Measurements from ENCODE around the gene CDH20. TPM values are rescaled to one million over a fixed set of nuclear protein-coding genes. Genes with fewer than 3 reads are reported as not detected.
"Not testable (repeated sequence)": the region's sequence is repeated elsewhere in the genome, so short reads cannot be mapped to it uniquely, and the experiment has no call there.

Gene CDH20
- total and polyA plus RNA-seq, 2 donors (not counting 1 experiment from before 2014, with no cell fraction given) = 0.24 TPM; not detected in 1

GRCh38 chr18:61364953-61365352 is 31.7 kb downstream of the CDH20 start:
- no peaks in the 10 kb centered on the region for H3K36me3 ChIP-seq (ENCODE audit: control insufficient read depth, insufficient read depth, low read length)
- H2AFZ ChIP-seq (ENCODE audit: low read length) = no peak overlapping the region
- no peaks in the 10 kb centered on the region for H3K9me3 ChIP-seq (ENCODE audit: control insufficient read depth, insufficient read depth, low read depth, low read length)
- no peak overlapping the region for H3K27ac ChIP-seq (ENCODE audit: insufficient read depth, low read length)
- no peaks in the 10 kb centered on the region for H3K79me2 ChIP-seq (ENCODE audit: control insufficient read depth, insufficient read depth, low read length)
- DNase-seq (ENCODE audit: low read depth in 2 of 2) = no peak
- H3K4me1 ChIP-seq (ENCODE audit: control insufficient read depth, extremely low read depth, insufficient read depth, low read length) = no peaks in the 10 kb centered on the region
- H4K20me1 ChIP-seq (ENCODE audit: control insufficient read depth, extremely low read depth, insufficient read depth, low read length) = no peaks in the 10 kb centered on the region
- no peak overlapping the region for H3K9ac ChIP-seq (ENCODE audit: insufficient read depth, low read length)
- no peak overlapping the region for H3K4me2 ChIP-seq (ENCODE audit: extremely low read depth, insufficient read depth, low read length)
- no peaks in the 10 kb centered on the region for H3K27me3 ChIP-seq (ENCODE audit: control insufficient read depth, insufficient read depth, low read length)
- no peak overlapping the region for H3K4me3 ChIP-seq (replicated peaks in 1 of 4; ENCODE audit: control extremely low read depth in 1 of 4, insufficient read depth in 1 of 4, low read depth in 3 of 4, low read length in 4 of 4)
- TF ChIP-seq CTCF (conservative IDR thresholded peaks at IDR 0.05 in 1 of 2, IDR thresholded peaks at IDR 0.05 in 1 of 2; ENCODE audit: low read depth in 1 of 2, low read length in 2 of 2) (no peak), EZH2 (IDR thresholded peaks at IDR 0.05; ENCODE audit: low read length, missing control alignments) (no peak)

DNA sequence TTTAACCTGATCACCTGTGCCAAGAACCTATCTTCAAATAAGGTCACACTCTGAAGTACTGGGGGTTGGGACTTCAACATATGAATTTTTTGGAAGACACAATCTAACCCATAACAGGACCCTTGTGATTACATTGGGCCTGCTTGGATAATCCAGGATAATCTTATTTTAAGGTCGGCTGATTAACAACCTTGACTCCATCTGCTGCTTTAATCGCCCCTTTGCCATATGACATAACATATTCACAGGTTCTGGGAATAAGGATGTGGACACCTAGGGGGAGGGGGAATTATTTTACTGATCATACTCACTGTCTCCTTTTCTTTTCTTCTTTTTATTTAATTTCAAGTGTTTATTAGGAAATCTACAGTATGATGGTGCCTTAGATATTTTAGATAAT is 34.8 kb downstream of the CDH20 start:
- Histone ChIP-seq H3K27ac (ENCODE audit: insufficient read depth, low read length) (no peak overlapping the region), H3K4me2 (ENCODE audit: extremely low read depth, insufficient read depth, low read length) (no peak overlapping the region), H2AFZ (ENCODE audit: low read length) (no peak overlapping the region), H3K9ac (ENCODE audit: insufficient read depth, low read length) (no peak overlapping the region), H3K4me1 (ENCODE audit: control insufficient read depth, extremely low read depth, insufficient read depth, low read length) (no peaks in the 10 kb centered on the region), H3K79me2 (ENCODE audit: control insufficient read depth, insufficient read depth, low read length) (no peaks in the 10 kb centered on the region), H3K9me3 (ENCODE audit: control insufficient read depth, insufficient read depth, low read depth, low read length) (no peaks in the 10 kb centered on the region), H3K27me3 (ENCODE audit: control insufficient read depth, insufficient read depth, low read length) (no peaks in the 10 kb centered on the region), H3K4me3 (replicated peaks in 1 of 4; ENCODE audit: control extremely low read depth in 1 of 4, insufficient read depth in 1 of 4, low read depth in 3 of 4, low read length in 4 of 4) (no peak overlapping the region), H4K20me1 (ENCODE audit: control insufficient read depth, extremely low read depth, insufficient read depth, low read length) (no peaks in the 10 kb centered on the region), H3K36me3 (ENCODE audit: control insufficient read depth, insufficient read depth, low read length) (no peaks in the 10 kb centered on the region)
- TF ChIP-seq EZH2 (IDR thresholded peaks at IDR 0.05; ENCODE audit: low read length, missing control alignments) (no peak), CTCF (conservative IDR thresholded peaks at IDR 0.05 in 1 of 2, IDR thresholded peaks at IDR 0.05 in 1 of 2; ENCODE audit: low read depth in 1 of 2, low read length in 2 of 2) (no peak)
- no peak for DNase-seq (ENCODE audit: low read depth in 2 of 2)

GRCh38 chr18:61369671-61370070 is 36.4 kb downstream of the CDH20 start:
- H3K27me3 ChIP-seq (ENCODE audit: control insufficient read depth, insufficient read depth, low read length); H3K27ac ChIP-seq (ENCODE audit: insufficient read depth, low read length); H3K4me2 ChIP-seq (ENCODE audit: extremely low read depth, insufficient read depth, low read length); H3K79me2 ChIP-seq (ENCODE audit: control insufficient read depth, insufficient read depth, low read length); H2AFZ ChIP-seq (ENCODE audit: low read length); H3K4me1 ChIP-seq (ENCODE audit: control insufficient read depth, extremely low read depth, insufficient read depth, low read length); DNase-seq (ENCODE audit: low read depth in 2 of 2); H3K36me3 ChIP-seq (ENCODE audit: control insufficient read depth, insufficient read depth, low read length); H4K20me1 ChIP-seq (ENCODE audit: control insufficient read depth, extremely low read depth, insufficient read depth, low read length); H3K4me3 ChIP-seq (replicated peaks in 1 of 4; ENCODE audit: control extremely low read depth in 1 of 4, insufficient read depth in 1 of 4, low read depth in 3 of 4, low read length in 4 of 4); H3K9ac ChIP-seq (ENCODE audit: insufficient read depth, low read length); H3K9me3 ChIP-seq (ENCODE audit: control insufficient read depth, insufficient read depth, low read depth, low read length): not testable (repeated sequence)

Measured in fibroblast of lung (primary cell).